Spleen (tissue), 7 donors: ENCODE results near the gene BCL7C.

Source experiments
- POLR2A ChIP-seq, 3 donors: fragments of 450-650 bp; IDR thresholded peaks; one replicate each; pipeline ENCODE4 v1.5.1; 2017; ENCODE audit warnings: antibody characterized with exemption in 3 of 3, mild to moderate bottlenecking in 1 of 3
- POLR2AphosphoS5 ChIP-seq, 3 donors: sonication (generic); formaldehyde crosslinking; IDR thresholded peaks; one replicate each; pipeline ENCODE4 v1.5.1; 2017; ENCODE audit warnings: antibody characterized with exemption in 3 of 3
- TF ChIP-seq, protein P1 (sequence below), 11 experiments: fragments of 200-600 bp in 7 of 11; fragments of 450-650 bp in 4 of 11; sonication (generic) in 4 of 11; IDR thresholded peaks in 8 of 11; conservative IDR thresholded peaks in 3 of 11; 1 replicate in 7 of 11; 2 replicates in 4 of 11; pipeline versions ENCODE4 v1.4.0 to v1.8.0; 2016 to 2021; ENCODE audit warnings: antibody characterized with exemption in 11 of 11, inconsistent platforms in 4 of 11, mild to moderate bottlenecking in 1 of 11
- donor health status: DM: no; HTN: no; CAD: no; lungs with moderate emphysema.
- donor health status: DM: no; HTN: no; CAD: no.
- donor health status: DM: no; HTN: no; CAD: no.

DNA sequence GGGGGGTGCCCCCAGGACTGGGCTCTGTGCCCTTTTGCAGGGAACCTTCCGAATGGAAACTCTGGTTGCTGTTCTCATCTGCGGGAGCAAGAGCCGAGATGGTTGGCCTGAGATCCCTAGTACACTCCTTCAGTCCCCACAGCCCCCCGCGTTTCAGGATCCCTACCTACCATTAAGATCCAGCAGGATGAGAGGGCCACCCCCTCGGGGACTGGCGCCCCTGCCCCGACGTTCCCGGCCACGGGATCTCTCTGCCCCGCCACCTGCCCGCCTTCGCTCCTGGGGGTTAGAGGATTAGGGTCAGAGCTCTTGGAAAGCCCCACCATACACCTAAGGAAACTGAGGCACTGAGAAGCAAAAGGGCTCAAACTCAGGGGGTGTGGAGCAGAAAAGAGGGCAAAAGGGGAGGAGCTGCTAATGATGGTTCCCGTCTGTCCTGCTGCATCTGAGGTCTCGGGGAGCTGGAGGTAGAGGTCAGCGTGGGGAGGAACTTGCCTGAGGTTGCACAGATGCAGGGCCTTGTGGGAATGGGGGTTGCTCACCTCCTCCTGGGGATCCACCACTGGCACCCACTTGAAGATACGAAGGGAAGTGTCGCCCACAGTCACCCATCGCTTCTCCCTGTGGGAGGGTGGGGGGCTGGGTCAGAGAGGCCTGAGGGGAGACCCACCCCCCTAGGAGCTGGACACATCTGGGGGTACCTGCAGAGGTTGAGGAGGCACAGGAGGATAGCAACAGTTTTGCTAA is 1.0 kb downstream of the BCL7C start:
- TF ChIP-seq, protein P1, sequence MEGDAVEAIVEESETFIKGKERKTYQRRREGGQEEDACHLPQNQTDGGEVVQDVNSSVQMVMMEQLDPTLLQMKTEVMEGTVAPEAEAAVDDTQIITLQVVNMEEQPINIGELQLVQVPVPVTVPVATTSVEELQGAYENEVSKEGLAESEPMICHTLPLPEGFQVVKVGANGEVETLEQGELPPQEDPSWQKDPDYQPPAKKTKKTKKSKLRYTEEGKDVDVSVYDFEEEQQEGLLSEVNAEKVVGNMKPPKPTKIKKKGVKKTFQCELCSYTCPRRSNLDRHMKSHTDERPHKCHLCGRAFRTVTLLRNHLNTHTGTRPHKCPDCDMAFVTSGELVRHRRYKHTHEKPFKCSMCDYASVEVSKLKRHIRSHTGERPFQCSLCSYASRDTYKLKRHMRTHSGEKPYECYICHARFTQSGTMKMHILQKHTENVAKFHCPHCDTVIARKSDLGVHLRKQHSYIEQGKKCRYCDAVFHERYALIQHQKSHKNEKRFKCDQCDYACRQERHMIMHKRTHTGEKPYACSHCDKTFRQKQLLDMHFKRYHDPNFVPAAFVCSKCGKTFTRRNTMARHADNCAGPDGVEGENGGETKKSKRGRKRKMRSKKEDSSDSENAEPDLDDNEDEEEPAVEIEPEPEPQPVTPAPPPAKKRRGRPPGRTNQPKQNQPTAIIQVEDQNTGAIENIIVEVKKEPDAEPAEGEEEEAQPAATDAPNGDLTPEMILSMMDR (IDR thresholded peaks at IDR 0.05 in 8 of 11, conservative IDR thresholded peaks at IDR 0.05 in 3 of 11) = no peak
- no peak for TF ChIP-seq POLR2AphosphoS5 (IDR thresholded peaks at IDR 0.05)
- no peak for TF ChIP-seq POLR2A (IDR thresholded peaks at IDR 0.05)
